HG03196 (cell line): ENCODE data around the gene BRD9.
"Not testable (repeated sequence)": the region's sequence is repeated elsewhere in the genome, so short reads cannot be mapped to it uniquely, and the experiment has no call there.

ENCODE experiments used
- ATAC-seq: cut with Tn5 transposase; IDR thresholded peaks from one replicate; pipeline ENCODE4 v1.9.1; 2021; ENCODE audit not compliant: unreplicated experiment

The BRD9 gene

GRCh38 chr5:860506-861150 lies 32.0 kb downstream of the BRD9 start:
- no peak for ATAC-seq

- no peak for ATAC-seq
Observed at GRCh38 chr5:859798-860296, 32.8 kb downstream of the BRD9 start.

DNA sequence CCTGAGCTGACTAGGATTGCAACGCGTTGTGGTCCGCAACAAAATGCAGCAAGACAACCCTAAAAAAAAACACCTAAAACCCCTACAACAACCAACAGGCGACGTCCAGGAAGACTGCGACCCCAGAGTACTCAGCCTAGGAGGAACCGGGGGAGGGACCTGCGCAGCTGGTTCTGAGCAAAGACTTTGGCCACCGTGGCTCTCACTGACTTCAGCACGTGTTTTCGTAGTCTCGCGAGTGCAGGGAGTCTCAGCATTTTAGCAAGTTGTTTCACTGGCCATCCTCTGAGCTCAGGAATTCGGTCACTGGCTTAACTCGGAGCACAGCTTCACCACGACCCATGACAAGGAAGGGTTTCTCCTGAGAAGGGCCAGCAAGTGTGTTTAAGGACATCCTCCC lies 33.2 kb downstream of the BRD9 start:
- ATAC-seq = no peak

DNA sequence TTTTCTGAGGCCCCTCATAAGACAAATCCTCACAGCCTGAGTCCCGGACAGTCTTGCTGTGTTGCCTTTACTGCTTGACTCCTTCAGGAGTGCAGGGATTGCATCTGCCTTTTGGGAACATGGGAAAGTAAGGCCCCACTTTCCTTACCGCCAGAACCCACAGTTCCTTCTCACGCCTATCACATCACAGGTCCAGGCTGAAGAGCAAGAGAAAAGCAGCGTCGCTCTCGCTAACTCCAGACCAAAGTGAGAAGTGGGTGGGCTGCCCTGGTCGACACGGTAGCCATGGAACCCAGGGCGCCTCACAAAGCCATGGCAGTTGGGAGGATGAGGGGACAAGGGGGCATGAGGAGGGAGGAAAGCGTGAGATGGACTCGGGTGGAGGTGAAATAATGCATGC lies 33.9 kb downstream of the BRD9 start:
- no peak for ATAC-seq

DNA sequence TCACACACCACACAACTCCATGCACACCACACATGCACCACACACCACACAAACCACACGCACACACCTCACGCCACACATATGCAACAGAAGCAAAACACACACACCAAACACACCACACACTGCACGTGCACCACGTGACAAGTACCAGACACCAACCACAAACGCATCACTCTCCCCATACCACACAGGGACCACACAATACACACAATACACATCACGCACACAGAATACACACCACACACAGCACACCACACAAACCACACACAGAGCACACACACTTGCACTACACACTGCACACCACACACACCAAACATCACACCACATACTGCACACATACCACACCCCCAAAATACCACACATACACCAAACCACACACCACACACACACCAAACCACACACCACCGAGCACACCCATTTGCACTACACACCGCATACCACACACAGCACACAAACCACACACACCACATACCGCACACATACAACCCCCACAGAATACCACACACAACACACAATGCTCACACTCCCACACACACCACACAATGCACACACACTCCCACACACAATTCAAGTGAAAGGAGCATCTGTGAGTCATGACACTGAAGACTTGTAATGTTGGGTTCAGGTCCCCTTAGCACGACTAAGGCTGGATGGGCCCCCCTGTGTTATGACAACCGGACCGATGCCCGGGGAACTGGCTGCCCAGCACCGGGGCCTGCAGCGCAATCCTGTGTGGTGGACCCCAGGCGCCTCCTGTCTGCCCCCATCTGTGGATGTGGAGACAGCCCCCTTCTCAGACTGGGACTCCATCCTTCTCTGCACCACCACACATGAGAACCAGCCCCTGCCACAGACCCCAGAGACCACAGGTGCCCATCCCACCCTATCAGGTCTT lies 35.8 kb downstream of the BRD9 start:
- no peak for ATAC-seq

DNA sequence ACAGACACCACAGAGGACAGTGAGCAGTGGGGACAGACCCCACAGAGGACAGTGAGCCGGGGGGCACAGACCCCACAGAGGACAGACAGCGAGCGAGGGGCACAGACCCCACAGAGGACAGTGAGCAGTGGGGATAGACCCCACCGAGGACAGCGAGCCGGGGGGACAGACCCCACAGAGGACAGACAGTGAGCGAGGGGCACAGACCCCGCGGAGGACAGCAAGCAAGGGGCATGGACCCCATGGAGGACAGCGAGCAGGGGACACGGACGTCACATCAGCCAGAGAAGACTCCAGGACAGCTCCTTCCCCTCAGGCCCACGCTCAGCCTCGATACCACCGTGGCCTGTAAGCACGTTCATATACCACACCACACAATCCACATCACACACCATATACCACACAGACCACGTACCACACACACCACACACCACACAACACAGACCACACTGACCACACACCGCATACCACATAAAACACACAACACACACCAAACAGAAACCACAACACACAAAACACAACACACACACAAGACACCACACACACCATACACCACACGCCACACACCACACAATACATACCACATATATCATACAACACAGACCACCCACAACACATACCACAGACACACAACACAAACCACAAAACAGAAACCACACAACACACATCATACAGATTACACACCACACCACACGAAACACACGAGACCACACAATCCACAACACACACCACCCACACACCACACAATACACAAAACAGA lies 36.6 kb downstream of the BRD9 start:
- ATAC-seq = no peak

DNA sequence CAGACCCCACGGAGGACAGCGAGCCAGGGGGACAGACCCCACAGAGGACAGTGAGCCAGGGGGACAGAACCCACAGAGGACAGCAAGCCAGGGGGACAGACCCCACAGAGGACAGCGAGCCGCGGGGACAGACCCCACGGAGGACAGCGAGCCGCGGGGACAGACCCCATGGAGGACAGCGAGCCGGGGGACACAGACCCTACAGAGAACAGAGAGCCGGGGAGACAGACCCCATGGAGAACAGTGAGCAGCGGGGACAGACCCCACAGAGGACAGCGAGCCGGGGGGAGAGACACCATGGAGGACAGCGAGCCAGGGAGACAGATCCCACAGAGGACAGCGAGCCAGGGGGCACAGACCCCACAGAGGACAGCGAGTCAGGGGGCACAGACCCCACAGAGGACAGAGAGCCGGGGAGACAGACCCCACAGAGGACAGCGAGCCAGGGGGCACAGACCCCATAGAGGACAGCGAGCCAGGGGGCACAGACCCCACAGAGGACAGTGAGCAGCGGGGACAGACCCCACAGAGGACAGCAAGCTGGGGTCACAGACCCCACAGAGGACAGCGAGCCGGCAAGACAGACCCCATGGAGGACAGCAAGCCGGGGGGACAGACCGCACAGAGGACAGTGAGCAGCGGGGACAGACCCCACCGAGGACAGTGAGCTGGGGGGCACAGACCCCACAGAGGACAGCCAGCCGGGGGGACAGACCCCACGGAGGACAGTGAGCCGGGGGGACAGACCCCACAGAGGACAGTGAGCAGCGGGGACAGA lies 37.4 kb downstream of the BRD9 start:
- no peak for ATAC-seq

DNA sequence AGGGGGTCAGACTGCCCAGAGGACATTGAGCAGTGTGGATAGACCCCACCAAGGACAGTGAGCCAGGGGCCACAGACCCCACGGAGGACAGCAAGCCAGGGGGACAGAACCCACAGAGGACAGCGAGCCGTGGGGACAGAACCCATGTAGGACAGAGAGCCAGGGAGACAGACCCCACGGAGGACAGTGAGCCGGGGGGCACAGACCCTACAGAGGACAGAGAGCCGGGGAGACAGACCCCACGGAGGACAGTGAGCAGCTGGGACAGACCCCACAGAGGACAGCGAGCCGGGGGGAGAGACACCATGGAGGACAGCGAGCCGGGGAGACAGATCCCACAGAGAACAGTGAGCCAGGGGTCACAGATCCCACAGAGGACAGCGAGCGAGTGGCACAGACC lies 38.4 kb downstream of the BRD9 start:
- ATAC-seq = no peak

DNA sequence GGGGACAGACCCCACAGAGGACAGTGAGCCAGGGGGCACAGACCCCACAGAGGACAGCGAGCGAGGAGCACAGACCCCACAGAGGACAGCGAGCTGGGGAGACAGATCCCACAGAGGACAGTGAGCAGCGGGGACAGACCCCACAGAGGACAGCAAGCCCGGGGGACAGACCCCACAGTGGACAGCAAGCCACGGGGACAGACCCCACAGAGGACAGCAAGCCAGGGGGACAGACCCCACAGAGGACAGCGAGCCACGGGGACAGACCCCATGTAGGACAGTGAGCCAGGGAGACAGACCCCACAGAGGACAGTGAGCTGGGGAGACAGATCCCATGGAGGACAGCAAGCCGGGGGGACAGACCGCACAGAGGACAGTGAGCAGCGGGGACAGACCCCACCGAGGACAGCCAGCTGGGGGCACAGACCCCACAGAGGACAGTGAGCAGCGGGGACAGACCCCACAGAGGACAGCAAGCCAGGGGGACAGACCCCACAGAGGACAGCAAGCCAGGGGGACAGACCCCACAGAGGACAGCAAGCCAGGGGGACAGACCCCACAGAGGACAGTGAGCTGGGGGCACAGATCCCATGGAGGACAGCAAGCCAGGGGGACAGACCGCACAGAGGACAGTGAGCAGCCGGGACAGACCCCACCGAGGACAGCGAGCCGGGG lies 39.0 kb downstream of the BRD9 start:
- not testable (repeated sequence) for ATAC-seq

- ATAC-seq = no peak
Observed at GRCh38 chr5:852431-853401, 39.9 kb downstream of the BRD9 start.

GRCh38 chr5:852018-852417 lies 40.6 kb downstream of the BRD9 start:
- ATAC-seq = no peak

GRCh38 chr5:851553-851952 lies 41.0 kb downstream of the BRD9 start:
- ATAC-seq = no peak

- no peak for ATAC-seq
Observed at GRCh38 chr5:851076-851475, 41.5 kb downstream of the BRD9 start.

DNA sequence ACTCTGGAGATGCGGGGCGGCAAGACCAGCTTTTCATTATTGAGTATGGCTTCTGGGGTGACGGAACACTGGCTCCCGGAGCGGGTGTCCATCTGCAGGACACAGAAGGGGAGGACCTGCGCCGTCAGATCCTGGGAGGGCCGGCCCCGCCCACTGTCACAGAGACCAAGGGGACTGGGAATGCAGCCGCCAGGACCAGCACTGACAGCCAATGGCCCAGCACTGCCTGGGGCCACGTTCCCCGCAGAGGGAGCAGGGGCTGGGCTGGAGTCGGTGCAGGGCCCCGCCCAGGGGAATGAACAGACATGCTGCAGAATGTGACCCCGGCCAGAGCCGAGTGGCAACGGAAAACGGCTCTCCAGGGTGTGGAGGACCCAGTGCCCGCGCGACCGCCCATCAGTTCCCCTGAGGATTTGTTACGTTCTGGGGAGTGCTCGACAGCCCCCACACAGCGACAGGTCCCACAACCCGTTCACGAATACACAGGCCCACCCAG lies 42.0 kb downstream of the BRD9 start, which contains the start of gene ZDHHC11:
Gene ZDHHC11, minus strand, starts transcription at position 476 of the 496 bp plus-strand sequence. Its CDS starts 384 bp downstream, at position 92.
- no peak for ATAC-seq

GRCh38 chr5:849651-850301 lies 42.8 kb downstream of the BRD9 start:
- ATAC-seq = no peak

- ATAC-seq = no peak
Observed at GRCh38 chr5:848671-849111, 43.9 kb downstream of the BRD9 start.

DNA sequence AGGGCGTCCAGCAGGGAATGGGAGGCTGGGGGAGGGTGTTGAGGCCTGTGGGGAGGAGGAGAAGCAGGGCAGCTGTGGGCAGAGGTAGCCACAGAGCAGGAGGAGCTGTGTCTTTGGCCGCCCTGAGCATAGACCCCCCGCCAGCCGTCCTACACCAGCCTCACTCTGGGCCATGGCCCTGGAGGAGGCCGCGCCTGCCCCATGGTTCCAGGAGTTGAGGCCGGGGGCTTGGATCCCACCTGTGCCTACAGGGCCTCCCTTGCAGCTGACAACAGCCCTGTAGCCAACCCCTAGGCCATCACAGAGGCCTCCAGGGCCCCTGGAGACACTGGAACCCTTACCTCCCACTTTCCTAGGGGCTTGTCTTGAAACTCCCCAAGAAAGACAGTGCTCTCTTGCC lies 44.9 kb downstream of the BRD9 start:
- ATAC-seq = not testable (repeated sequence)

DNA sequence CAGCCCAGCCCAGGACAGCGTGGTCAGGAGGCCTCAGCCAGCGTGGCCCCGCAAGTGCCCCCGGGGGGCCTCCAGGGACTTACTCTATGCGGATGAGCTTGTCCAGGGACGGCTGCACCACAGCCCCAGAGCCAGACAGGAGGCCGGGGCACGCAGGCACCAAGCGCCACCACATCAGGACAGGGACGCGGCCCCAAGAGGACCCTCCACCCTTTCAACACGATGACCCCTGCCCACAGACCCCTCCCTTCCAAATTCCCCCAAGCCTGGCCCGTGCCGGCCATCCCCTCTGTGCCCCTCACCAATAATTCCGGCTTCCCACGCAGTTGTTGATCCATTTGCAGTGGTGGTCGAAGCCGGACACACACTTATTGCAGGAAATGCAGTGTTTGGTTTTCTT lies 45.4 kb downstream of the BRD9 start:
- ATAC-seq = not testable (repeated sequence)
